Stimulated activated CD8-positive, alpha-beta memory T cell treated with anti-CD3 and anti-CD28 coated beads, Interleukin-12 subunit alpha, Interleukin-12 subunit beta, amount 100 ng/mL, for 1 hour (primary cell): Measurements from ENCODE around the gene POU5F1.
"Not testable (repeated sequence)": the region's sequence is repeated elsewhere in the genome, so short reads cannot be mapped to it uniquely, and the experiment has no call there.

Source experiments
- DNase-seq: peaks from one replicate; pipeline ENCODE4 v3.0.0-alpha.2; 2020; ENCODE audit warnings: low read depth

POU5F1 gene

DNA sequence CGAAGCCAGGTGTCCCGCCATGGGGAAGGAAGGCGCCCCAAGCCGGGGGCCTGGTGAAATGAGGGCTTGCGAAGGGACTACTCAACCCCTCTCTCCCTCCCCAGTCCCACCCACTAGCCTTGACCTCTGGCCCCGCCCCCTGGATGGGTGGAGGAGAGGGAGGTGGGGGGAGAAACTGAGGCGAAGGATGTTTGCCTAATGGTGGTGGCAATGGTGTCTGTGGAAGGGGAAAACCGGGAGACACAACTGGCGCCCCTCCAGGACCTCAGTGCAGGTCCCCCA lies at the start of gene POU5F1:
TSS of gene POU5F1 (minus strand) at position 83 of the 282 bp plus-strand sequence. CDS start at position 21, 62 bp downstream.
- no peak for DNase-seq

GRCh38 chr6:31216208-31216898 lies 45.9 kb upstream of the POU5F1 start:
- DNase-seq = no peak

DNA sequence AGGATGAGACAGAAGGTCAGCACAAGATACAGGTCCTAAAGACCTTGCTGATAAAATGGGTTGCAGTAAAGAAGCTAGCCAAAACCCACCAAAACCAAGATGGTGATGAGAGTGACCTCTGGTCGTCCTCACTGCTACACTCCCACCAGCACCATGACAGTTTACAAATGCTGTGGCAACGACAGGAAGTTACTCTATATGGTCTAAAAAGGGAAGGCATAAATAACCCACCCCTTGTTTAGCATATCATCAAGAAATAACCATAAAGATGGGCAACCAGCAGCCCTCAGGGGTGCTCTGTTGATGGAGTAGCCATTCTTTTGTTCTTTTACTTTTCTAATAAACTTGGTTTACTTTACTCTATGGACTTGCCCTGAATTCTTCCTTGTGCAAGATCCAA lies 44.7 kb upstream of the POU5F1 start:
- DNase-seq = not testable (repeated sequence)

- no peak for DNase-seq
Measured at GRCh38 chr6:31214516-31214915, 44.0 kb upstream of the POU5F1 start.

DNA sequence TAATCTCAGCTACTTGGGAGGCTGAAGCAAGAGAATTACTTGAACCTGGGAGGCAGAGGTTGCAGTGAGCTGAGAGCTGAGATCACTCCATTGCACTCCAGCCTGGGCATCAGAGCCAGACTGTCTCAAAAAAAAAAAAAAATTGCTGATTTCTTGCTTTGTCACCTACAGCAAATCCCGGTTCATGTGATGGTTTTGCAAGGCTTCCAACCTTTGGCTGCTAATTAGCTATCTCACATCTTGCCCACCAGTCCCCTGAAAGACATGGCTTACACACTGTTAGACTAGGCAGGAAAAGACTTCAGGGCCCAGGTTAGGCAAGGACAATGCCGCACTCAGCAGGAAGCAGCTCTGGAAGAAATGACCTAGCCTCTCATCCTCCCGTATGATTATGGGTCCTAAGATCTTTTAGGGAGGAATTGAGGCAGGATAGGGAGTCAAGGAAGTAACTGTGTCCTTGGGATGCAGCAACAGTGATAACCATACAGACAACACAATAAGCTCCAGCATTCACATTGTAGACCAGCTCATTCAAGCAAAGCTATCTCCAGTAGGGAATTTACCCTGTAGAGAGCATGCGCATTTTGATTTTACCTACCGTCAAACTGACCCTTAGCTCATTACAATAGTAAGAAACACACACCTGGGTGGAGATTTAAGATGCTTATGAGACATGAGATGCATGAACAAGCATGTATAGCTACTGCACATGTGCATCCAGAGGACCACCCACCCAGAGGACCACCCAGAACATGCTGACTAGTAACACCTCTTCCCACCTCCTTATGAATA lies 40.5 kb upstream of the POU5F1 start:
- no peak for DNase-seq

GRCh38 chr6:31210123-31210522 lies 39.6 kb upstream of the POU5F1 start:
- no peak for DNase-seq

- DNase-seq = no peak
Measured at GRCh38 chr6:31209137-31209536, 38.7 kb upstream of the POU5F1 start.

GRCh38 chr6:31208506-31208905 lies 38.0 kb upstream of the POU5F1 start:
- no peak for DNase-seq

DNA sequence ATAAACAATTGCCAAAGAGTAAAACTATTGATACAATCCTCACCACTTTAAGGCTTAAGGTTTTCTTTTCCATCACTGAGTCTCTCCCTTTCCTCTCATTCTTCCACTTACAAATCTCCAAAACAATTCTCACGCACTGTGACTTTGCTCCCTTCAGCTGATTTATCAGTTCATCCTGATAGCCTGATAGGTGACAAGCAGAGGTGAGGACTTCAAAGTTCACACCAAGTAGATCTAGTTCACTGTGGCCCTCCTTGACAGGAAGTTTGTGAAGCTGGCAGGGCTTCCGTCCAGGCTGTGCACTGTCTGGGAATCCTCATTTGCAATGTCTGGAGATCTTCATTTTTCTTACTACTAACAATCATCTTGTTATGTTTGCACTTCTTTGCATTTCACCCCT lies 35.2 kb upstream of the POU5F1 start:
- DNase-seq = no peak

DNA sequence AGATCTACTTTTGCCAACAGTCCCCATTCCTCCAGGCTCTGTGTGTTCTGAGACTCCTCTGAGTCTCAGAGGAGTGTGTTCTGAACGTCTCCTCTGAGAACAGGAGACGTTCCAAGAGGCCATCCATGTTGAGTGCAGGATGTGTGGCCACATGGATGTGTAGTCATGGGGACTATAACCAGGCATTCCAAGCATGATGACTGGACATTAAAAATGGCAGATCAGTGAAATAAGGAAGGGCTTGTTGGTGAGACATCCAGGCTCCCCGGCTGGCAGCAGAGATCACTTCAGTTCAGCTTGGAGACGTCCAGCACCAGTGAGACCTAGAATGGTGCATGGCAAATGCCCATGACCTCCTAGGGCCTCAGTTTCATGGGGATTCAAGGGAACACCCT lies 34.3 kb upstream of the POU5F1 start:
- DNase-seq = no peak

- no peak for DNase-seq
Measured at GRCh38 chr6:31203345-31203979, 33.0 kb upstream of the POU5F1 start.

DNA sequence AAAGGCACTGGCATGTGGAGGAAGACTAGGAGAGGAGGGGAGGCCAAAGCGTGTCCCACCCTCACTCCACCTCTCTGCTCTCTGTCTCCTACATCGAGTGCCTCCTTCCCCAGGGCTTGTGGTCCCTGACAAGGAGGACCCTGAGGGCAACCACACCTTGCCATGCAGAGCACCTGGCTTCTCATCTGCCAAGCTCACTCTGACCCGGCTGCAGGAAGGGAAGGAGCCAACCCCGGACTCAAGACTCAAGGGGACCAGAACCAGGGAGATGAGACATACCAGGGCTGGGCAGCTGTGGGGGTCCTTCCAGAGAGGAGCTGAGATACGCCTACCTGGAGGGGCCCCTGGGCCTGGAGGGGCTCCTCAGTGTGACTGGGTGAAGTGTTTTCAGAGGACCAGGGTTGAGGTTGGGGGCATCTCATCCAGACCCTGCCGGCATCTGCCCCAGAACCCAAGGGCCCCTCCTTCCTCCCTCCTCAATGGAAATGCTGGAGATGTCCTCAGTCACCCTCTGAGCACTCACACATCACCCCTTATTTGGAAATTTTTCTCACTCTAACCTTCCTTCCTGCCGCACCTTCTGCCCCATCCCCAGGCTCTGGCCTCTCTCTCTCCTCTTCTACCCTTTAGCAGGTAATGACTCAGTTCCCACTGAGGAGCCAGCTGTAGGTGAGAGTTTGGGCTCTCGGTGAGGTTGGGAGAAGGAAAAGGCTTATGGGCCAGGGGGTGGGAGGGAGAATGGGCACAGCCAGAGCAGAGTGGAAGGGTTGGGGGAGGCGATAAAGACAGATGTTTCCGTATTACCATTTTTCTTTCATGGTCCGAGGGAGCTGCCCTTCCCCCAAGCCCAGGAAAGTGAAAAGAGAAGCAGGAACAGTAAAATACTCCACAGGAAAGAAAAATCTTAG lies 32.0 kb upstream of the POU5F1 start:
- DNase-seq = no peak

GRCh38 chr6:31199105-31199452 lies 28.6 kb upstream of the POU5F1 start:
- DNase-seq = not testable (repeated sequence)

- peak; percentile 94 for DNase-seq
Measured at GRCh38 chr6:31197559-31198305, 27.2 kb upstream of the POU5F1 start.

DNA sequence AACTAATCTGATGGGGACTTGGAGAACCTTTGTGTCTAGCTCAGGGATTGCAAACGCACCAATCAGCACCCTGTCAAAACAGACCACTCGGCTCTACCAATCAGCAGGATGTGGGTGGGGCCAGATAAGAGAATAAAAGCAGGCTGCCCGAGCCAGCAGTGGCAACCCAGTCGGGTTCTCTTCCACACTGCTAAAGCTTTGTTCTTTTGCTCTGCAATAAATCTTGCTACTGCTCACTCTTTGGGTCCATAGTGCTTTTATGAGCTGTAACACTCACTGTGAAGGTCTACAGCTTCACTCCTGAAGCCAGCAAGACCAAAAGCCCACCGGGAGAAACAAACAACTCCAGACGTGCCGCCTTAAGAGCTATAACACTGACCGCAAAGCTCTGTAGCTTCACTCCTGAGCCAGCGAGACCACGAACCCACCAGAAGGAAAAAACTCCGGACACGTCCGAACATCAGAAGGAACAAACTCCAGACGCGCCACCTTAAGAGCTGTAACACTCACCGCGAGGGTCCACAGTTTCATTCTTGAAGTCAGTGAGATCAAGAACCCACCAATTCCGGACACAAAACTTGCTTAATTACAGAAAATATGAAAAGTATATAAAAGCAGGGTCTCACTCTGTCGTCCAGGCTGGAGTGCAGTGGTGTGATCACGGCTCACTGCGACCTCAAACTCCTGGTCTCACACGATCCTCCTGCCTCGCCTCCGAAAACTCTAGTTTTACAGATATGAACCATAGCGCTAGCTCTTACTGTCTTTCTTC lies 26.0 kb upstream of the POU5F1 start:
- DNase-seq = not testable (repeated sequence)

DNA sequence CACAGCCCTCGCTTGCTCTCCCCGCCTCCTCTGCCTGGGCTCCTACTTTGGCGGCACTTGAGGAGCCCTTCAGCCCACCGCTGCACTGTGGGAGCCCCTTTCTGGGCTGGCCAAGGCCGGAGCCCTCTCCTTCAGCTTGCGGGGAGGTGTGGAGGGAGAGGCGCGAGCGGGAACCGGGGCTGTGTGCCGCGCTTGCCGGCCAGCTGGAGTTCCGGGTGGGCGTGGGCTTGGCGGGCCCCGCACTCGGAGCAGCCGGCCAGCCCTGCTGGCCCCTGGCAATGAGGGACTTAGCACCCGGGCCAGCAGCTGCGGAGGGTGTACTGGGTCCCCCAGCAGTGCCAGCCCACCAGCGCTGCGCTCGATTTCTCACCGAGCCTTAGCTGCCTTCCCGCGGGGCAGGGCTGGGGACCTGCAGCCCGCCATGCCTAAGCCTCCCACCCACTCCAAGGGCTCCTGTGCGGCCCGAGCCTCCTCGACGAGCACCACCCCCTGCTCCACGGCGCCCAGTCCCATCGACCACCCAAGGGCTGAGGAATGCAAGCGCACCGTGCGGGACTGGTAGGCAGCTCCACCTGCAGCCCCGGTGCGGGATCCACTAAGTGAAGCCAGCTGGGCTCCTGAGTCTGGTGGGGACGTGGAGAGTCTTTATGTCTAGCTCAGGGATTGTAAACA lies 25.0 kb upstream of the POU5F1 start:
- not testable (repeated sequence) for DNase-seq

DNA sequence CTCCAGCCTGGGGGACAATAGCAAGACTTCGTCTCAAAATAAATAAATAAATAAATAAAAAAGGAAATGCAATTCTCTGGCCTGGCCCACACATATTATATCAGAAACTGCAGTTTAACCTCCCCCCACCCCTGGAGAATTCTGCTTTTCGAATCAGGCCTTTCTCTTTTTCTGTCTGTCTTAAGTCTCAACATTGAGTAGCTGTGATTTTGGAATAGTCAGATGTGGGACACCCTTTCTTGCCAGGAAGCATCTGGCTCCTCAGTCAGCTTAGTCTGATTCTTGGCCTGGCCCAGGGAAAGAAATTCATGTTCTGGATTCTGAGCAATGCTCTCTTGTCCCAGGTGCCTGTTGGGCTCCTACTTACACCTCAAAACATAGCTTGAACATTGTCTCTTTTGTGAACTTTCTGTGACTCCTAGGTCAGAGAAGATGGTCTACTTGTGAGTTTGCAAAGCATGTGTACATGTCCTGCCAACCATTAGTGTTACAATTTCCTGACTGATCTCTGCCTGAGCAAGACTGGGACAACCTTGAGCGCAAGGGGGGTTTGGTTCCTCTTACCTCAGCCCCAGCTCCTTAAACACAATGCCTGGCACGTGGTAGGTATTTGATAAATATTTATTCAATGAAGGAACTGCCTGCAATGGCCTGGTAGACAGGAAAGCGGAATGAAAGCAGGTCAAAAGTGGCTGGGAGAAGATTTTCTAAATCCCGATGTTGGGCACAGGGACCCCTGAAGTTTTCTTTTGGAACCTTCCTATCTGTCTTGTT lies 23.8 kb upstream of the POU5F1 start:
- no peak for DNase-seq

GRCh38 chr6:31193206-31193605 lies 22.7 kb upstream of the POU5F1 start:
- no peak for DNase-seq

DNA sequence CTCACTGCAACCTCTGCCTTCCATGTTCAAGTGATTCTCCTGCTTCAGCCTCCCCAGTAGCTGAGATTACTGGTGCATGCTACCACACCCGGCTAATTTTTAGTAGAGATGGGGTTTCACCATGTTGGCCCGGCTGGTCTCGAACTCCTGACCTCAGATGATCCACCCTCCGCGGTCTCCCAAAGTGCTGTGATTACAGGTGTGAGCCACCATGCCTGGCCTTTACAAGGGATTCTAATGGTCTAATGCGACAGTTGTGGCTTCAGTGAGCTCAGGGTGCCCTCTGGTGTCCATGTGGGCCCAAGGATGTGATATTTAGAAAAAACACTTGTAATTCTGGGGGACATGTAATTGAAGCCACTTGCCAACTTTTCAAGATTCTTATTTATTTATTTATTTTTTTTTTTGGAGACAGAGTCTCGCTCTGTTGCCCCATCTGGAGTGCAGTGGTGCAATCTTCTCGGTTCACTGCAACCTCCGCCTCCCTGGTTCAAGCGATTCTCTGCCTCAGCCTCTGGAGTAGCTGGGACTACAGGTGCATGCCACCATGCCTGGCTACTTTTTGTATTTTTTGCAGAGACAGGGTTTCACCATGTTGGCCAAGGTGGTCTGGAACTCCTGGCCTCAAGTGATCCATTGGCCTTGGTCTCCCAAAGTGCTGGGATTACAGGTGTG lies 22.1 kb upstream of the POU5F1 start:
- not testable (repeated sequence) for DNase-seq
